Measurements from ENCODE around the gene MID1.

The MID1 gene

GRCh38 chrX:10660171-10660570 lies 39.8 kb upstream of the MID1 start:
- Histone ChIP-seq H3K4me2 (ENCODE audit: low read length) (no peak overlapping the region), H3K9ac (ENCODE audit: low read length) (no peak overlapping the region), H3K27ac (ENCODE audit: low read length) (no peak overlapping the region)

GRCh38 chrX:10656214-10656613 lies 35.8 kb upstream of the MID1 start:
- TF ChIP-seq EZH2phosphoT487 (IDR thresholded peaks at IDR 0.05; ENCODE audit: low read depth) (no peak), CTCF (IDR thresholded peaks at IDR 0.05; ENCODE audit: low read depth, low read length) (no peak)
- H3K4me2 ChIP-seq (ENCODE audit: low read length): no peak overlapping the region
- H3K36me3 ChIP-seq (replicated peaks; ENCODE audit: low read depth, low read length): no peaks in the 10 kb centered on the region
- H3K27ac ChIP-seq (ENCODE audit: low read length): no peak overlapping the region
- H4K20me1 ChIP-seq (ENCODE audit: insufficient read depth, low read length): no peaks in the 10 kb centered on the region
- no peak overlapping the region for H3K4me3 ChIP-seq (ENCODE audit: low read length)
- no peak overlapping the region for H3K9ac ChIP-seq (ENCODE audit: low read length)
- H3K79me2 ChIP-seq (ENCODE audit: low read length): no peaks in the 10 kb centered on the region
- no peak overlapping the region for H2AFZ ChIP-seq (ENCODE audit: low read depth, low read length)
- H3K4me1 ChIP-seq (ENCODE audit: low read length): no peaks in the 10 kb centered on the region
- no peaks in the 10 kb centered on the region for H3K9me3 ChIP-seq (ENCODE audit: insufficient read depth, low read length)
- no peaks in the 10 kb centered on the region for H3K27me3 ChIP-seq (ENCODE audit: low read depth, low read length)

More at GRCh38 chrX:10660171-10660570, 39.8 kb upstream of the MID1 start:
- Histone ChIP-seq H2AFZ (ENCODE audit: low read depth, low read length) (no peak overlapping the region), H3K9me3 (ENCODE audit: insufficient read depth, low read length) (no peaks in the 10 kb centered on the region), H3K79me2 (ENCODE audit: low read length) (no peaks in the 10 kb centered on the region), H3K4me1 (ENCODE audit: low read length) (no peaks in the 10 kb centered on the region), H4K20me1 (ENCODE audit: insufficient read depth, low read length) (no peaks in the 10 kb centered on the region), H3K36me3 (replicated peaks; ENCODE audit: low read depth, low read length) (no peaks in the 10 kb centered on the region), H3K4me3 (ENCODE audit: low read length) (no peak overlapping the region), H3K27me3 (ENCODE audit: low read depth, low read length) (no peaks in the 10 kb centered on the region)
- TF ChIP-seq CTCF (IDR thresholded peaks at IDR 0.05; ENCODE audit: low read depth, low read length) (no peak), EZH2phosphoT487 (IDR thresholded peaks at IDR 0.05; ENCODE audit: low read depth) (no peak)

GRCh38 chrX:10654960-10655359 lies 34.6 kb upstream of the MID1 start:
- no peaks in the 10 kb centered on the region for H4K20me1 ChIP-seq (ENCODE audit: insufficient read depth, low read length)
- TF ChIP-seq CTCF (IDR thresholded peaks at IDR 0.05; ENCODE audit: low read depth, low read length): no peak
- no peak for TF ChIP-seq EZH2phosphoT487 (IDR thresholded peaks at IDR 0.05; ENCODE audit: low read depth)
- H3K4me1 ChIP-seq (ENCODE audit: low read length): no peaks in the 10 kb centered on the region
- H3K27ac ChIP-seq (ENCODE audit: low read length): no peak overlapping the region
- no peaks in the 10 kb centered on the region for H3K36me3 ChIP-seq (replicated peaks; ENCODE audit: low read depth, low read length)
- no peaks in the 10 kb centered on the region for H3K27me3 ChIP-seq (ENCODE audit: low read depth, low read length)
- H3K79me2 ChIP-seq (ENCODE audit: low read length): no peaks in the 10 kb centered on the region
- H3K9ac ChIP-seq (ENCODE audit: low read length): no peak overlapping the region
- no peaks in the 10 kb centered on the region for H3K9me3 ChIP-seq (ENCODE audit: insufficient read depth, low read length)
- H2AFZ ChIP-seq (ENCODE audit: low read depth, low read length): no peak overlapping the region
- no peak overlapping the region for H3K4me3 ChIP-seq (ENCODE audit: low read length)
- no peak overlapping the region for H3K4me2 ChIP-seq (ENCODE audit: low read length)

GRCh38 chrX:10653302-10653701 lies 32.9 kb upstream of the MID1 start:
- H3K27me3 ChIP-seq (ENCODE audit: low read depth, low read length): no peaks in the 10 kb centered on the region
- H4K20me1 ChIP-seq (ENCODE audit: insufficient read depth, low read length): no peaks in the 10 kb centered on the region
- H3K79me2 ChIP-seq (ENCODE audit: low read length): no peaks in the 10 kb centered on the region
- H3K27ac ChIP-seq (ENCODE audit: low read length): no peak overlapping the region
- no peak overlapping the region for H3K9ac ChIP-seq (ENCODE audit: low read length)
- H3K4me1 ChIP-seq (ENCODE audit: low read length): no peaks in the 10 kb centered on the region
- H3K9me3 ChIP-seq (ENCODE audit: insufficient read depth, low read length): no peaks in the 10 kb centered on the region
- no peak overlapping the region for H3K4me2 ChIP-seq (ENCODE audit: low read length)
- no peak overlapping the region for H2AFZ ChIP-seq (ENCODE audit: low read depth, low read length)
- TF ChIP-seq EZH2phosphoT487 (IDR thresholded peaks at IDR 0.05; ENCODE audit: low read depth) (no peak), CTCF (IDR thresholded peaks at IDR 0.05; ENCODE audit: low read depth, low read length) (no peak)
- H3K36me3 ChIP-seq (replicated peaks; ENCODE audit: low read depth, low read length): no peaks in the 10 kb centered on the region
- H3K4me3 ChIP-seq (ENCODE audit: low read length): no peak overlapping the region
